GM21447 (cell line): Measurements from ENCODE around the gene MPI.
"Not testable (repeated sequence)": the region's sequence is repeated elsewhere in the genome, so short reads cannot be mapped to it uniquely, and the experiment has no call there.

Experiments
- ATAC-seq: cut with Tn5 transposase; IDR thresholded peaks from one replicate; pipeline ENCODE4 v1.9.1; 2021; ENCODE audit not compliant: unreplicated experiment

MPI gene

GRCh38 chr15:74890665-74890960 lies 771 bp downstream of the MPI start:
- ATAC-seq = no peak

- no peak for ATAC-seq
These were observed 1.6 kb downstream of the MPI start for GRCh38 chr15:74891469-74891868.

- no peak for ATAC-seq
These were observed 2.5 kb downstream of the MPI start for GRCh38 chr15:74892313-74892712.

GRCh38 chr15:74892931-74893330 lies 3.1 kb downstream of the MPI start:
- ATAC-seq = no peak

- no peak for ATAC-seq
These were observed 3.8 kb downstream of the MPI start for GRCh38 chr15:74893627-74894026.

- not testable (repeated sequence) for ATAC-seq
These were observed 4.5 kb downstream of the MPI start for GRCh38 chr15:74894383-74894782.

- no peak for ATAC-seq
These were observed 6.0 kb downstream of the MPI start for GRCh38 chr15:74895830-74896229.

GRCh38 chr15:74896316-74896715 lies 6.5 kb downstream of the MPI start:
- no peak for ATAC-seq

GRCh38 chr15:74897300-74897701 lies 7.5 kb downstream of the MPI start:
- ATAC-seq = no peak

- ATAC-seq = no peak
These were observed 11.8 kb downstream of the MPI start for GRCh38 chr15:74901612-74902063.

GRCh38 chr15:74902295-74903075 lies 12.6 kb downstream of the MPI start:
- ATAC-seq = no peak

- no peak for ATAC-seq
These were observed 13.8 kb downstream of the MPI start for GRCh38 chr15:74903676-74904075.

- no peak for ATAC-seq
These were observed 14.5 kb downstream of the MPI start for GRCh38 chr15:74904190-74904805.

GRCh38 chr15:74906067-74906449 lies 16.2 kb downstream of the MPI start:
- ATAC-seq = peak; percentile 17

- peak; percentile 80 for ATAC-seq
These were observed 16.8 kb downstream of the MPI start, which contains the start of gene FAM219B for GRCh38 chr15:74906450-74907162. TSS of gene FAM219B (minus strand) at chr15:74906851. CDS start at chr15:74906800, 51 bp downstream.

- no peak for ATAC-seq
These were observed 17.5 kb downstream of the MPI start for GRCh38 chr15:74907163-74907870.

GRCh38 chr15:74908635-74909034 lies 18.8 kb downstream of the MPI start:
- ATAC-seq = no peak

- no peak for ATAC-seq
These were observed 23.2 kb downstream of the MPI start for GRCh38 chr15:74913041-74913440.

- ATAC-seq = not testable (repeated sequence)
These were observed 24.0 kb downstream of the MPI start for GRCh38 chr15:74913799-74914198.

- ATAC-seq = no peak
These were observed 27.8 kb downstream of the MPI start for GRCh38 chr15:74917676-74918075.

- no peak for ATAC-seq
These were observed 30.6 kb downstream of the MPI start for GRCh38 chr15:74920456-74920855.
